GM21528 (cell line): ENCODE data around the gene KIAA1217.

Source experiments
- ATAC-seq: cut with Tn5 transposase; IDR thresholded peaks from one replicate; pipeline ENCODE4 v1.9.1; 2021; ENCODE audit warnings: mild to moderate bottlenecking, moderate library complexity; ENCODE audit not compliant: unreplicated experiment, low FRiP score

The KIAA1217 gene

DNA sequence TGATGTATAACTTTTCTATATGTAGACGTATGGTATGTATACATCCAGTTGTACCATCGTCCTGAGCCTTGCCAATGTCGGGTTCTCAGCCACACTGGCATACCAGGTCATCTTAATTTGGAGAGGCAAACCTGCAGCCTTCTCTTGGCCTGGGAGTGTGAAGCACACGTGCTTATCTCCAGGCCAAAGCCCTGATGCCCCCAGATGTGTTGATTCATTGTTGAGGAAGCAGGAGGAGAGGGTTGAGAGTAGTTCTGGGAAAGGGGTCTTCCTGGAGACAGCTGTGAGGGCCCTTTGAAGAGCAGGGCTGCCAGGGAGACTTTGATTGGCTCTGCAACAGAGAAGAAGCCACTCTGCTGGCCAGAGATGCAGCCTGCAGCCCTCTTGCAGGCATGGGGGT lies 359.1 kb downstream of the KIAA1217 start:
- no peak for ATAC-seq

DNA sequence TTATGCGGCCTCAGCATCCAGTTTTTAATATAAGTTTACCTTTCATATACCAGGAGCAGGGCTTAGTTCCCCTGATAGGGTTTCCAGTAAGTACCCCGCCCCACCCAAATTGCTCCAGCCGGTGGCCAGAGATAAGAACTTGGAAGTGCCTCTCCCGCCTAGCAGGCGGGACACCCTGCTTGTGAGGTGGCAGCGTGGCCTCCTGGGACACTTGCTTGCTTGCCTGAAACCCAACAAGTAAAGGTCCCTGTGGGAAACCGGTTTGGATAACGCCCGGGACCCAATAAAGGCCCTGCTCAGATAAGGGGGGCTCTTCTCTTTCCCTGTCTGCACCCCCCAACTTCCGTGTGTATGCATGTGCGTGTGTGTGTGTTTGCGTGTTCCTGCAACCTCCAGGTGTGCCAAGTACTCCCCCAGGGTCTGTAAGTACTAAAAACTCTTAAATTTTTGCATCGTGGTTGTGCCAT lies 360.4 kb downstream of the KIAA1217 start:
- no peak for ATAC-seq

DNA sequence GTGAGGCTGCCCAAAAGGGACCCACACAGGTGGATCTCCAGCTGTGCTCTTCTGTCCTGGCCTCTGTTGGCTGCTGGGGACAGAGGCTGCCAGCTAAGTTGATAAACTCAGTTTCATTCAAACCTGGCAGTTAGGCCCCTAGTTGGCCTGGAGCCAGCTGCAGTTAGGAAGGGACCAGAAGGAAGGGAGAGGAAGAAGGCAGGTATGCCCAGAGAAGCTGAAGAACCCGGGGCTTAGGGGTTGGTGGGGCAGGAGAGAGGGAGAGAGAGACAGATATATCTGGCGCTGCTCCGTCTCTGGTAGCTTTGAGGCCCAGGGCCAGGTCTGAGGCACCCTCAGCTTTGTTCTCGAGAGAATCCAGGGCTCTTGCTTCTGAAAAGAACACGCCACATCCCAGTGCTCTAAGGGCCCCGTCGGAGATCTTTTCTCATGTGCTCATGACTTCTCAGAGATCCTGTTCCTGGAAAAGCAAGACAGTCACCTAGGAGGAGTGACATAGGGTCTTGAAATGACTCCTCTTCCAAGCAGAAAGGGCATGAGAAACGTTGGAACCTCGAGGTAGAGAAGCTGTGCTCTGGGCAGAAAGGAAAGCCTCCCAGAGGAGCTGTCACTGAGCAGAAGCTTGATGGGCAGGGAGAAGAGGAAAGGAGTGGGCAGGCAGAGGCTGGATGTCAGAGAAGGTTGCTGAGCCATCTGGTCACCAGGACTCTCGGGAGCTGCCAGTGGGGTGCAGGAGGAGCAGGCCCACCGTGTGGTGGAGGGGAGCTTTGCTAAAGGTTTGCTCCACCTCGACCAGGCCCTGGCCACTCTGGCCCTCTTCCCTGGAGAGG lies 361.1 kb downstream of the KIAA1217 start:
- no peak for ATAC-seq

GRCh38 chr10:24570658-24571426 lies 361.9 kb downstream of the KIAA1217 start:
- no peak for ATAC-seq

DNA sequence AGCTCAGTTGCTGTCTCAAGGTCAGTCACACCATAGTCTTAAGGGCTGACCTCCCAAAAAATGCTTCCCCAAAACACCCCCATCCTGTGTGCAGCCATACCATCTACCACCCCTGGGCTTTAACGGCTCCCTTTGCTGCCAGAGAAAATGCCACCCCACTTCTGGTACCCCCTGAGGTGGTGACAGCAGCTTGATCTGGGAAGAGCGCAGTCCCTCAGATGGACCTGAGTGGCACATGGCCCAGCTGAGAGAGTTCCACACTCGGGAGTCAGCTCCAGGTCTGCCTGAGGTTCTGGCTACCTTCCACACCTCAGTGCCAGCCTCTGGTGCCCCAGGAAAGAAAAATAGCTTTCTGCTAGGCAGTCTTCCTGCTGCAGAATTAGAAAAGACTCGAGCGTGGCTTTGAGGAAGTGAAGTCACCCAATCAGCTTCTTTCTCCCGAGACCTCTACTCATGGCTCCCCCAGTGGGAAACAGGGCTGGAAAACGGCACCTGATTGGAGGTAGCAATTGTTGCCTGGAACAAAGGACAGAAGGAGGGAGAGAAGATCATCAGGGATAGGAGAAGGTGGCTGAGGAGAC lies 363.0 kb downstream of the KIAA1217 start:
- ATAC-seq, result no peak

GRCh38 chr10:24574161-24574560 lies 365.2 kb downstream of the KIAA1217 start:
- ATAC-seq, result no peak

DNA sequence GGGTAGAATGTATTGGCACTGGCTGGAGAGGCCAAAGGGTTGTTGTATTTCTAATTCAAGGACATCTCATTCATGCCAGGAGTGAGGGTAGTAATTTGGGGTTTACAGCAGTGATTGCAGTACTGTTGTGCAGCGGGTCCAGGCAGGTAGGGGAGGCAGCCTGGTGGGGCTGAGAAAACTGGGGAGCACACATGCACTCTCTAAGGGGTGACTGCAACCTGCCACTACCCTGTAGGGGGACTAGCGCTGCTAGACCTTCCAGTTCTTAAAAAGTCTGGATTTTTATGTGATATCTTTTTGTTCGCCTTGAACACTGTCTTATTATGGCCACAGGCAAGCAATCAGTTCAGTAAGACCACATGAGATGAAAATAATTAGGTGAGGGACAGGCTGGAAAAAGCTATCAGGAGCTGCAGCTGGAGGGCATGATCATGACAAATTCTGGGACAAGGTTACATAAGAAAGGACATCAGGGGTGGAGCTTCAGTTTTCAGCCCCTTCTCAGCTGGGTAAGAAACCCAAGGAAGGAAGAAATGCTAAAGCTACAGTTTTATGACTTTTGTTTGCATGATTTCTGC lies 365.7 kb downstream of the KIAA1217 start:
- ATAC-seq, result no peak

DNA sequence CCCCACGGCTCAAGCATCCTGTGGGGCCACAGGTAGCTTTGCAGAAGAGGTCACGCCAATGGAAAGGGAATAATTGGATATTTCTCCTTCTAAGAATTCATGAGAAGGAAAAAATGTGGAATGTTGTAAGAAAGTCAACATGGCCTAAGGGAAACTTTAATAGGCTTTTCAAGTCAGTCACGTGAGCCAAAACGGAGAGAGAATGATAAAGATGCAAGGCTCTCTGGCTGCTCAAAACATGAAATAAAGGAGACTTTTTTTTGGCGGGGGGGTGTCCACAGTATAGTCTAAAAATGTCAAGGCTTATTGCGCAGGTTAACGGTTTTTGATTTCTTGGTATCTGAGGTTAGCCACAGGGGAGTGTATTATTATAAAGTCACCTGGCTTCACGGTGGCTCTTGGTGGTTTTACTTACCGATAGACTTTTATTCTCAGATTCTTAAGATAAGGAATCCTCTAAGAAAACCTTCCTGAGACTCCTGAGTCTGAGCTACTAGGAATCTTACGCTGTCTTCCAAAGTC lies 366.6 kb downstream of the KIAA1217 start:
- no peak for ATAC-seq

GRCh38 chr10:24579448-24579847 lies 370.5 kb downstream of the KIAA1217 start:
- no peak for ATAC-seq

DNA sequence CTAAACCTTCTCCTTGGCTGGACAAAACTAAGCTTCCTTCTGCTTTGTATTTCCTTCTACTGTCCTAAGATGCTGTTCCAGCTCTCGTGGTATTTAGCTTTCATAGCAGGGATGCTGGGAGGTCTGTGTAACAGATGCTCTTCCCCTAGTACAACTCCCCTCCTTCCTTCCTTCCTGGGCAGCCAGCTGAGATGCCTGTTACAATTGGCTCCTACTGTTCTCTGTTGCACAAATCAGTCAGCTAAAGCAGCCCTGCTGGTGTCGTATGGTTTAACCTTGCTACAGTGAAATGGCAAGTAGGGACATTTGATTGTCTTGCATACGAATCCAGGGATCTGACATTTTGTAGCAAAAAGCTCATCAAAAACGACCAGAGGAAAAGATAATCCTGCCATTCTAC lies 371.0 kb downstream of the KIAA1217 start:
- no peak for ATAC-seq

DNA sequence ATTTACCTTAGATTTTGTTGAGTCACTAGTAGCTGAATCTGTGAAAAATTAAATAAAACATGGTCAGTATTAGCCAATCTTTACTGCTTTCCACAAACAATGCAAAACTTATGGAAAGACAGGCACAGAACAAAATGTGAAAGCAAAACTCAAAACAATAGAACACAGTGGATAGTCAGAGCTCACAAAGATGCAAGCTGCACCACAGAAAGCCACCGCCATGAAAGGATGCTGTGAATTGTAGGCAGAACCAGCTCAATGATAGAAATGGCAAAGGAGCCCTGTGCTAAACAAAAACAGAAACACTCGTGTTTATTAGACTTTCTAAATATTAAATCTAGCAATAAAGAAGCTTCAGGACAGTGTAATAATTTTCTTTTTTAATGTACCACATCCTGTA lies 380.3 kb downstream of the KIAA1217 start:
- ATAC-seq, result no peak

DNA sequence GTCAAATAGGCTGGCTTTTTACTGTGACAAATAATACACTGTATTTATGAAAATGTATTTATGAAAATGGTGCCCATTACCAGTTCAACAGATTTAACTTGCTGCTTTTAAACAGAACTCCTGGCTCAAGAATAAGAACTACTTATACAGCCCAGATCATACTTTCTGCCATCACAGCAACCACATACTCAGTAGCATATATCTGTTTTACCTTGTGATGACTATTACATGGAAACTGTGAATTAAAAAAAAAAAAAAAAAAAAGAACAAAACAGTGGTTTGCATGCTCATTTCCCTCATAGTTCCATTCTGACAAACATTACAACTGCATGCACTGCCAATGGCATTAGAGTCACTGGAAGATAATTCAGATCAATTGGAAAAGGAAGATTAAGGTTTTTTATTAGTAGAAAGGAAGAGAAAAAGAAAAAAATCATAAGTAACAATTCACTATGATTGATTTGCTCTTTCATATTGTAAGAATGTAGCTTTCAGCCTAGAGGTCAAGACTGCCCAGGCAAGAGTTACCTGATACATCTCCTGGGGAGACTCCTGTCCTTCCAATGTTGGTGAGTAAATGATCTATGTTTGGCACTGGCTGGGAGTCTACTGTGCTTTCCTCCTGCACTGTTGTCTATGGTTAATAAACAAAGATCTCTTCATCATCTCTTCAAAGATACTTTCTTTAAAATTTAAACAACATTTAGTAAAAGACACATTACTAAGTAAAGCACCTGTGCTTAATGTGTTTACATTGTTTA lies 381.9 kb downstream of the KIAA1217 start:
- ATAC-seq, result no peak

- no peak for ATAC-seq
Measured at GRCh38 chr10:24596217-24596930, 387.4 kb downstream of the KIAA1217 start.

DNA sequence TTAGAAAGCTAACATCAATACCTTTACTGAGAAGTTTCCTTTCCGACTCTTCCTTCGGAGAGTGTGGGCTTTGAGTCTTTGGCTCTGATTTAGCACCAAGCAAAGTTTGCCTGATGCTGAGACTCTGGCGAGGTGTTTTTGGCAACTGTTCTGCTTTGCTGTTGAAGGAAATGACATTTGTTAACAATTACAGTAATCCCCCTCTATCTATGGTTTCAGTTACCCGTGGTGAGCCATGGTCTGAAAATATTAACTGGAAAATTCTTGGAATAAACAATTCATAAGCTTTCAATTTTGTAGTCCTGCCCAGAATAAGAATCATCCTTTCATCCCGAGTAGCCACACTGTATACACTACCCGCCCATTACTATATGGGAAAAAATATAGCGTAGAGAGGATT lies 388.5 kb downstream of the KIAA1217 start:
- no peak for ATAC-seq
